ENCODE data around the gene PRKN. TPM values are rescaled to one million over a fixed set of nuclear protein-coding genes. Genes with fewer than 3 reads are reported as not detected.
"Not testable (repeated sequence)": the region's sequence is repeated elsewhere in the genome, so short reads cannot be mapped to it uniquely, and the experiment has no call there.

Gene PRKN
- total RNA-seq, 1 donor from 2014 or later: 7.9 TPM

DNA sequence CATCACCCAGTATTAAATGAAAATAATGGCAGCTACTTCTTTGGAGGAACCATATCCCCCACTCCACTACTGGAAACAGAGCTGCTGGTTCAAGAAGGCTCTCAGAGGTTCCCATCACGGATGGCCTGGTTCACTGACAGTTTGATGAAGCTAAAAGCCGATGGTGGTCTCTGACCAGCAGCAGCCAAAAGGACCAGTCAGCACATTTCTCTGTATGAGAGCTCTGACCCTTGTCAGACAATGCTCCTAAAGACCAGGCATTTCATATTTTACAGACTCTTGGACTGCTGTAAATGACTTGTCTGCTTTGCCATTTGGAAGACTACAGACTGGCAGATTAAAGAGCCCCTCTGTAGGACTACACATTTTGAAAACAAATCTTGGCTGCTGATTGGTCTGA, 16.6 kb downstream of the PRKN start:
- no peak for DNase-seq (ENCODE audit: low spot score)

- no peak for DNase-seq (ENCODE audit: low spot score)
These were observed 17.1 kb downstream of the PRKN start for GRCh38 chr6:162710419-162710818.

- DNase-seq (ENCODE audit: low spot score): no peak
These were observed 18.1 kb downstream of the PRKN start for GRCh38 chr6:162709431-162709830.

GRCh38 chr6:162708971-162709370, 18.6 kb downstream of the PRKN start:
- DNase-seq (ENCODE audit: low spot score): no peak

DNA sequence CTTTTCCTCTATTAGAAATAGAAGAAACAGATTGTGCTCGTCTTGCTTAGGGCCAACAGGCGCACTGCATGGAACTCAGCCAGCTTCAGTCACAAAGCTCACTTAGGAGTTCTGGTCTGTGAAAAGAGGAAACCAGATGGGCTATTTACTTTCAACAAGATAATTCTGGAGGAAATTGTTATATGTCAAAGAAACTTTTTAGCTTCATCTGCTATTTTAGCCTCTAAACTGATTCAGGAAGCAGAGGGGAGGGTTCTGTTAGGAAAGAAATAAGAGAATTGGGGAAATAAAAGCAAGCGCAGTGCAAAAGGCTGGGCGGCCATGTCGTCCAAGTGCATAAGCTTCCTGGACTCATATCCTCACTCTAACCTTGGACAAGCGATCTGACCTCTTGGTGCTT, 21.3 kb downstream of the PRKN start:
- DNase-seq (ENCODE audit: low spot score): peak; percentile 80

DNA sequence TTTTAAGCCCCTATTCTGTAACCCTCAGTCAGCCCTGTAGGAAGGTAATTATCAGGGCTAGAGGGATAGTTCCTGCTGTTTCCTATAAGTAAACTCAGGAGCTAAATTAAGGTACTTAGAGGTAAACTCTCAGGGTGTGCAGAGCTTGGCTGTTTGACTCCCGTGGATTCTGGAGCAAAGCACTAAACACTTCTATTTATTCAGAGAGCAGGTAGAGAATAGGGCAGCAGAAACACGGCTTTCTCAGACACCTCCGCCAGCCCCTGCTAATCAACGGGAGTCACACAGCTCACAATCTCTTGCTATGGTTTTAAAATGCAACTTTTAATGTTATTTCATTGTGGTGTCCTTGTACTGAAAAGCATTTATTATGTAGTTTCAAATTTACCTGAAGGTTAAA, 21.8 kb downstream of the PRKN start:
- DNase-seq (ENCODE audit: low spot score): no peak

DNA sequence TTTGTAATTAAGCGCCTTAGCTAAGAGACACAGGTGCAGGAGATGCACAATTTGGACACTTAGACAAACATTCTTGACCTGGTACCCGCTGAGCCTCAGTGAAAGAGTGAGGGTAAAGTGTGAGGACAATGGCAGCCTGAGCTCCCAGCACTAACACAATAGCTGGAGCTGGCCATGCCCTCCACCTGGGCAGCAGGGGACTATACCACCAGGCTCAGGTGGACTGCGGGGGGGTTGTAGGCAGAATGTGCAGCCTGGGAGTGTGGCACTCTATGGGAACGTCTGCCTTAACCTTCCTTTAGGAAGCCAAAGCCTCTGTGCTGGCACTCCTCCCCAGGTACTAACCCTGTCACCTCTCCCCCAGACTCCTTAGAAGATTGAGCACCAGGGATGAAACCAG, 23.6 kb downstream of the PRKN start:
- no peak for DNase-seq (ENCODE audit: low spot score)

GRCh38 chr6:162702446-162702845, 25.1 kb downstream of the PRKN start:
- no peak for DNase-seq (ENCODE audit: low spot score)

- no peak for DNase-seq (ENCODE audit: low spot score)
These were observed 26.0 kb downstream of the PRKN start for GRCh38 chr6:162701551-162701950.

DNA sequence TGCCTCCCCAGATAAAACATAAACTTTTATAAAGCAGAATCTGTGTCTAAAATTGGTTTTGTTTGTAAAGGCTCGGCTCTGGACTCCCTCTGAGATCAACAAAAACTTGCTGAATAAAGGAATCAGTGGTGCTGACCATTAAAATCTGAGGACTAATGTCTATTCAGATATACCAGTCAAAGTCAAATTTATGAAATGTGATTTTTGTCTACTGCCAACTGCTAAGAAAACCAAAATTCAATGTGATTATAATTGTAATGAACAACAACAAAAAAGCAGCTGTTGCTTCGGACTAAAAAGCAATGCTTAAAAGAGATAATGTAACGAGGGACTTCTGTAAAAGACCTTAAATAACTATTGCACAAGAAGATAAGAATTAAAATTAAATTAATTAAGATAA, 26.6 kb downstream of the PRKN start:
- no peak for DNase-seq (ENCODE audit: low spot score)

GRCh38 chr6:162699961-162700360, 27.6 kb downstream of the PRKN start:
- DNase-seq (ENCODE audit: low spot score): no peak

DNA sequence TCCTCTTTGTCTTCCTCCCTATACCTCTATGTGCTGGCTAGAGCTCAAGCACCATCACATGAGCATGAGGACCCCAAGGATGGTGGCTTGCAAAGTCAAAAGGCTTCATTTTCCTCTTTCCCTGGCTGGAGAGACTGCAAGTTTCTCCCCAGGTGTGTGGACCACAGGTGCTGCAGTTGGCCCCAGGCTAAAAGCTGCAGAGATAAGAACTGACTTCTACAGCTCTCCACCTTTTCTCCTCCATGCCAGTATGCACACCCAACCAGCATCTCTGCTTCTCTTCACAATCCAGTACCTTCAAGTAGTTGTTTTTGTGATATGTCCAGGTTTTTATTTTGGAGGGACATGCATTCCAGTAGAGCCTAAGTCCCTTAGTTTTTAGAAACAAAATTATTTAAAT, 29.1 kb downstream of the PRKN start:
- no peak for DNase-seq (ENCODE audit: low spot score)

DNA sequence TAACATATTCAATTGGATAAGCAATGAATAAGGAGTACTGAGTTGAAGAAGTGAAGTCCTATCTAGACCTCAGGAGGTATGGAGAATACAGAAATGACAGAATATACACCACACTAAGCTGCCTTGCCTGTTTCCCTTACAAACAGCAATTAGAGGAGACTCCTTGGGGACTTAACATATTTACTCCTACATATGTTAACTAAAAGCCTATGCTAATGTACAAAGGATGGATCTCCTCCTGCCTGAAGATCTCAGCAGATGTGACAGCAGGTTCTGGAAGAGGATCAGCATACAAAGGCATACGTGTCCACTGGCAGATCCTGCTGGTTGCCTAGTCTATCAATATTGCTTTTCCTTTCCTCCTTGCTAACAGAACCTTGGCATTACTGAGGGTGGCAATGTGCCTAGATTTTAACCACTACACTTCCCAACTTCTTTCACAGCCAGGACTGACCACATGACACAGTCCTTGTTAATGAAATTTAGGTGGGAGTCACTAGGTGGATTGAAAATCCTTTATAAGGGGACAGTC, 29.6 kb downstream of the PRKN start:
- no peak for DNase-seq (ENCODE audit: low spot score)

- no peak for DNase-seq (ENCODE audit: low spot score)
These were observed 37.4 kb downstream of the PRKN start for GRCh38 chr6:162690158-162690557.

DNA sequence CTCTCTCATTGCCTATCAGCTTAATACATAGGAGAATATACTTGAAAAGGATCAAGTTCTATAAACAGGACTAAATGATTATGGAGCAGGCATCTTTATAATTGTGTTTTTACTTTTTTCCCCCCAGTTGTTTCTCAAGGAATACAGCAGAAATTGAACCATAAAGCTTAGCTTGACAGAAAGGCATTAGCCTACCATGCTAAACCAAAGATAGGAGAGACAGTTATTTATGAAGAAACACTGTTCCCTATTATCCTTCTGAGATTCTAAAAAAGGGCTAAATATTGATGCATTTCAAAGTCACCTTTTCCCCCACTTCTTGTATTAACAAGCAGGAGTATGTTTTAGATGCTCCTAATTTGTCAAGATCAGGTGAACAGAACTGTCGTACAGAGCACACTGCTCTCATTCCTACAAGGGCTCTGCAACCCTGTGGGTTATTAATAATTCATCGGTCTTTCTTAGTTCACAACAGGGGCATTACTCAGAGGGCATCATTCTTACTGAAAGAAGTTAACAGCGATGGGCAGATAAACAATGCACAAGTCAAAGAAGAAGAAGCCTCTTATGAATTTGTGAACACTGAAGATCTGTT, 38.7 kb downstream of the PRKN start:
- DNase-seq (ENCODE audit: low spot score): no peak

GRCh38 chr6:162685586-162685985, 42.0 kb downstream of the PRKN start:
- no peak for DNase-seq (ENCODE audit: low spot score)

DNA sequence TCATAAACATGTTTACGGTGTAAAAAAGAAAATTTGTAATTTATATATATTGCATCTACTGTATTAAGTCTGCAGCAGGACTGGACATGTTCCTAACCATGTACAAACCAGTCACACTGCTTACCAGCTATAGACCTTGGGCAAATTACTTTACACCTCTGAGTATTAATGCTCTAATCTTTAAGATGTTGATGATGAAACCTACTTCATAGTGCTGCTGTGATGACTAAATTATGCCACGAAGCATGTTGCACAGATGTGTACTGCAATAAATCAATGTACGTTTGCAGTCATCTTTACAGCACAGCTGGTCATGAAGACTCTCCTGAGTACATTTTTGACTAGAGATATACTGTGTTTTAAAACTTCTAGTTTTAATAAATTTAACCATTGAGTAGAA, 42.6 kb downstream of the PRKN start:
- DNase-seq (ENCODE audit: low spot score): no peak

GRCh38 chr6:162684052-162684451, 43.5 kb downstream of the PRKN start:
- DNase-seq (ENCODE audit: low spot score): no peak

- no peak for DNase-seq (ENCODE audit: low spot score)
These were observed 44.4 kb downstream of the PRKN start for GRCh38 chr6:162683135-162683534.

GRCh38 chr6:162681447-162681846, 46.1 kb downstream of the PRKN start:
- no peak for DNase-seq (ENCODE audit: low spot score)

DNA sequence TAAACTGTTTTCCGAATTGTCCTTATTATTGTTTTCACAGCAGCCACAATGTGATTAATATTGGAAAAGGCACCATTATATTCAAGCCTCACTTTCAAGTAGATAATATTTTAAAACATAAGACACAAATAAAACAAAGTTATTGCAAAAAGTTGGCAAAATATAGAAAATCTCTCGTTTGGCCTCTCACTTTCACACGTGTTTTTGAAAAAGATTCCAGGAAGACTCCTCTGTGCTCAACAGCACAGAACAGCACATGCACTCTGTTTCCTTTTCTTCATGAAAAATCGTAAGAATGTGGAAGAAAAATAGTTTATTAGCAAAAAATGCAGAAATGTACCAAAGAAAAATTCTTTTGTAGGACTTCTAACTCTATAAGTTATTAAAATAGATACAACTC, 46.7 kb downstream of the PRKN start:
- DNase-seq (ENCODE audit: low spot score): no peak

DNA sequence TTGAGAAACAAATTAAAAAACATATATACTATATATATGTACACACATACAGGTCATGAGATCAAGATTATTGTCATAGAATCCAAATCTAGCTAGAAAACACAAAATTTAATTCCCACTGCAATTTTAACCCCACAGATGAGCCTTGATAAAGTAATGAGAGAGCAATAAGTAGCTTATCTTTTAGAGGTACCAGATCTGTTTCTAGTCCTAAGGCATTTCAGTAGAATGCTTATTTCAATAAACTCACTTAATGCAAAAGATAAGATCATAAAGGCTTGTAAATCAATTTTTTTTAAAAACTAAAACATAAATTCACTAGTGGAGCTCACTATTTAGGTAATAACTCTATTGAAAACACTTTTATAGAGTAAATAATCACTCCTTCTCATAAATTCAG, 47.2 kb downstream of the PRKN start:
- DNase-seq (ENCODE audit: low spot score): no peak

GRCh38 chr6:162679681-162680080, 47.9 kb downstream of the PRKN start:
- DNase-seq (ENCODE audit: low spot score): no peak

- not testable (repeated sequence) for DNase-seq (ENCODE audit: low spot score)
These were observed 48.7 kb downstream of the PRKN start for GRCh38 chr6:162678896-162679295.
